GM21825 (cell line): ENCODE data around the gene LIN28B.

Experiments
- ATAC-seq: cut with Tn5 transposase; IDR thresholded peaks from one replicate; pipeline ENCODE4 v1.9.1; 2021; ENCODE audit warnings: mild to moderate bottlenecking, moderate library complexity; ENCODE audit not compliant: unreplicated experiment

The LIN28B gene

GRCh38 chr6:105107207-105107606 is 150.3 kb downstream of the LIN28B start:
- no peak for ATAC-seq

GRCh38 chr6:105108631-105109262 is 151.8 kb downstream of the LIN28B start:
- ATAC-seq = no peak

GRCh38 chr6:105109955-105110895 is 153.3 kb downstream of the LIN28B start:
- ATAC-seq = no peak

- ATAC-seq = no peak
Observed at GRCh38 chr6:105111105-105111504, 154.2 kb downstream of the LIN28B start.

- ATAC-seq = no peak
Observed at GRCh38 chr6:105111871-105112270, 155.0 kb downstream of the LIN28B start.

GRCh38 chr6:105112577-105112976 is 155.7 kb downstream of the LIN28B start:
- no peak for ATAC-seq

GRCh38 chr6:105113422-105113821 is 156.5 kb downstream of the LIN28B start:
- ATAC-seq = no peak

- no peak for ATAC-seq
Observed at GRCh38 chr6:105116150-105116549, 159.2 kb downstream of the LIN28B start.

- no peak for ATAC-seq
Observed at GRCh38 chr6:105120570-105120969, 163.7 kb downstream of the LIN28B start.

- no peak for ATAC-seq
Observed at GRCh38 chr6:105121981-105122380, 165.1 kb downstream of the LIN28B start.

GRCh38 chr6:105122717-105123116 is 165.8 kb downstream of the LIN28B start:
- no peak for ATAC-seq
